Measurements from ENCODE around the gene CDC42EP5.

Gene CDC42EP5

DNA sequence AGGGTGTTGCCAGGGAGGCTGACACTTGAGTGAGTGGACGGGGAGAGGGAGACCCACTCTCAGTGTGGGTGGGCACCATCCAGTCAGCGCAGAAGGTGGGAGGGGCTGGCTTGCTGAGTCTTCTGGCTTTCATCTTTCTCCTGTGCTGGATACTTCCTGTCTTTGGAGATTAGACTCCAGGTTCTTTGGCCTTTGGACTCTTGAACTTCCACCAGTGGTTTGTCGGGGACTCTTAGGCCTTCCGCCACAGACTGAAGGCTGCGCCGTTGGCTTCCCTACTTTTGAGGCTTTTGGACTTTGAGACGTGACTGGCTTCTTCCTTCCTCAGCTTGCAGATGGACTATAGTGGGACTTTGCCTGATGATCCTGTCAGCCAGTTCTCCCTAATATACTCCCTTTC, 28.4 kb downstream of the CDC42EP5 start:
- FAIRE-seq, result no peak

- FAIRE-seq, result no peak
Observed at GRCh38 chr19:54440641-54441040, 32.5 kb downstream of the CDC42EP5 start.

DNA sequence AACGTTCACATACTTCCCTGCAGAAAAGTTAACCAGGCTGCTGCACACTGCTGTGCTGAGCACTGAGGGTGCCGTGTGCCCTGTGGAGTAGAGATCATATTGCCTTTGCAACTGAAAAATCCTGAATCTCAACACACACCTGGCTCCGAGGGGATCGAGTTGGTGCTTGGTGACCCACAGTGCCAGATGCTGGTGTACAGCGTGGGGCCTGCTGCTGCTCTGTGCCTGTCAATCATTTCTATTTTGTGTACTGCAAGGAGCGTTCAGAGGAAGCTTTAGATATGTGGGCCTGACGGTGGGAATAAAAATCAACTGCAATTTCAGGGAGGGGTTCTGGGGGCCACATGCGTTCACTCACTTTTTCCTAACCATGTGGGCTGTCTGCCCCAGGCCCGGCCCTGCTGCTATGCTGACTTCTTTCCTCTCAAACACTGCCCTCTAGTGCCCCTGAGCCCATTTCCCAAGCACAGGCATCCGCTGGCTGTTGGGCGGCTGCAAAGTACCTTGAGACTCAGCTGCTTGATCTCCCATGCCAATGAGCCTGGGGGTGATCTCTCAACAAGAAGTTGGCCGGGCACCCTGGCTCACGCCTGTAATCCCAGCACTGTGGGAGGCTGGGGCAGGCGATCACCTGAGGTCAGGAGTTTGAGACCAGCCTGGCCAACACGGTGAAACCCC, 33.8 kb downstream of the CDC42EP5 start:
- FAIRE-seq, result no peak

DNA sequence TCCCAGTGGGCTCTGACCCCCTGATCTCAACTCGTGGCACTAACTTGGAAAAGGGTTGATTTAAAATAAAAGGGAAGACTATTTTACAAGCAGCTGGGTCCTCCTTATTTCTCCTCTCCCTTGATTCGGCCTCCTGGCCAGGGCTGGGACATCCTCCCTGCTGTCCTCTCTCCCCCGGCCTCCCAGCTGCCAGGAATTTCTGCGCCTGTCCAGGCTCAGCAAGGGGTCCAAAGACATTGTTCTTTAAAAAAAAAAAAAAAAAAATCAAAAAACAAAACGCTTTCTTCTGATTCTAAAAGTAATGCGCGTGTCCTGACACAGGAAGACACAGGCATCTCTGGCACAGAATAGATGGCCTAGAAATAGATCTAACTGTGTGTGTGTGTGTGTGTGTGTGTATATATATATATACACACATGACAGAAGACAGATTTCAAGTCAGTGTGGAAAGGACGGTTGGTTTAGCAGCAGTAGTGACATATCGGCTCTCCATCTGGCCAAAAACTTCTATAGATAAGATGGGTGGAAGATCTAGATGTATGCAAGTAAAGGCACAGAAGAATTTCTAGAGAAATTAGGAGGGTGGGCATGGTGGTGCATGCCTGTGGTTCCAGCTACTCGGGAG, 36.4 kb downstream of the CDC42EP5 start:
- FAIRE-seq, result no peak

- no peak for FAIRE-seq
Observed at GRCh38 chr19:54436031-54436523, 37.0 kb downstream of the CDC42EP5 start.

DNA sequence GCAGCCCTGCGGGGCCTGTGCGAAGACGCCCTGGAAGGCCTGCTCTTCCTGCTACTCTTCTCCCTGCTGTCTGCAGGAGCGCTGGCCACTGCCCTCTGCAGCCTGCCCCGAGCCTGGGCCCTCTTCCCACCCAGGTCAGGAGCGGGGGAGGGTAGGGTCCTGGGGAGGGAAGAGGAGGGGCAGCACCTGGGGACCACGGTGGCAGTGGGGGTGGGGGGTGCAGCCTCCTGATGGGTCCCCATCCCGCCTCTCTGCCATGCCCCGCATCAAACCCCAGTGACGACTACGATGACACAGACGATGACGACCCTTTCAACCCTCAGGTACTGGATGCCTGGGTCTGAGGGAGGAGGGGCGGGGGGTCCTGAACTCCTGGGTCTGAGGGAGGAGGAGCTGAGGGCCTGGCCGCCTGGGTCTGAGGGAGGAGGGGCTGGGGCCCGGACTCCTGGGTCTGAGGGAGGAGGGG, 37.5 kb downstream of the CDC42EP5 start:
- FAIRE-seq, result no peak

DNA sequence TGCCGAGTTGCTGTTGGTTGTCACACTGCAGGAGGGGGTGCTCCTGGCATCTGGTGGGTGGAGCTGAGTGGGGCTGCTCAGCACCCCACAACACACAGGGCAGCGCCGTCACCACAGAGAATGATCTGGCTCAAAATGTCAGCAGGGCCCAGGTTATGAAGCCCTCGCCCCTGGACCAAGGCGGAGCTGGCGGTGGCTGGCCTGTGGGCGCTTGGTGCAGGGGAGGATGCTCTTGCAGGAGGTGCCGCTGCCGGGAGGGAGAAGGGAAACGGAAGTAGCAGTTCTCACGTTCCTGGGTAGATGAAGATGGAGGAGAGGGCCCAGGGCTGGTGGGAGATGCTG, 38.3 kb downstream of the CDC42EP5 start:
- FAIRE-seq, result no peak

GRCh38 chr19:54434112-54434872, 38.8 kb downstream of the CDC42EP5 start:
- no peak for FAIRE-seq

DNA sequence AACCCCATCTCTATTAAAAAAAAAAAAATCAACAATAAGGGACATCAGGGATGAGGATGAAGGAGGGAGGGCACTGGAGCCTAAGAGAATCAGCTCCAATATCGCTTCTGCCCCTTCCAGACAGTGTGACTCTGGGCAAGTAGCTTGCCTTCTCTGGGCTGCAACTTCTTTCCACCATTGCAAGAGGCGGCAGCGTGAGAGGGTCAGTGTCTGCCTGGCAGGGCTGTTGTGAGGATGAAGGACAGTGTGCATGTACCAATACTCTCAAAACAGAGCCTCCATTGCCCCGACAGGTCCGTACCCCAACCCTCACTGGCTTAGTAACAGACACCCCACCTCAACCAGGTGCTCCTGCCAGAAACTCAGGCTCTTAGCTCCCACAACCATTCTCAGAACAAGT, 39.4 kb downstream of the CDC42EP5 start:
- FAIRE-seq, result no peak

DNA sequence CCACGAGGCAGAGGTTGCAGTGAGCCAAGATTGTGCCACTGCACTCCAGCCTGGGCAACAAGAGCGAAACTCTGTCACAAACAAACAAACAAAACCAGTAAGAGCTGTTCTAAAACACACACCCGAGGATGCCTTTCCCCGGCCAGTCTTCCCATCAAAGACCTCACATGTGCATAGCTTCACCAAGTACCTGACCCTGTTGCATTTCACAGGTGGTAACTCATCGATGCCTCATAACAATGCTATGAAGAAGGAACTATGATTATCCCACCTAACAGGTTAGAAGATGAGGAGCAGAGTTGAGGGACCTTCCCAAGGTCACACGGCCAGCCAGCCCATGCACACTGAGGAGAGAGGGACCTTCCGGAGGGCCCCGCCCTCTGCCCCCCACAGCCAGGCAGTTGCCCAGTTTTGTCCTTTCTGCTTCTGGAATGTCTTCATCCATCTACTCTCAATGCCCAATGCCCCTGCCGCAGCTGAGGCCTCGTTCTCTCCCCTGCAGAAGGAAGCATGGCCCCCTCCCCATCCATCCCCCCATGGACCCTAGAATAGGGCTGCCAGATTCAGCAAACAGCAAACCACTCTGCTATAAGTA, 40.9 kb downstream of the CDC42EP5 start:
- FAIRE-seq, result no peak

DNA sequence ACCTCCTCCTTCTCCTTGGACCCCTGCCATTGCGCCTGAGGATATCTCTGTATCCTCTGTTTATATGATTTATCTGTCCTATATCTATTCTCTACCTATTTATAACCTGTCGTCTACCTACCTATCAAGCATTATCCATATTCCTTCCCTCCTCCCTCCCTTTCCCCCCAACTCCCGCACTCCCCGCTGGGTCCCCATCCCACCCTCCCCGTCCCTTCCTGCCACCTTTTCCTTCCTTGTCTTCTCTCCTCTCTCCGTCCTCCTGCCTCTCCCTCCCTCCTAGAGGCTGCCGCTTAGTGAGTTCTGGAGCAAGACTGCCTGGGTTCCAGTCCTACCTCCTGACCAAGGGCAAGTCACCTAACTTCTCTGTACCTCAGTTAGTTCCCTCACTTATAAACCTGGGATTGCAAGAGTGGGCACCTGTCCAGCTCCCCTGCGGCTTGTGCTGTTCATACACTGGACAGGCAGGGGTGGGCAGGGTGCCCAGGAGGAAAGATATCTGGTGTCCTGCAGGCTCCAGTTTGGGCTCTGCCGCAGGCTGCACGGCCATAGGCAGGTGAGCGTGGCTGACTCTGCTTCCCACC, 41.7 kb downstream of the CDC42EP5 start:
- FAIRE-seq, result no peak

DNA sequence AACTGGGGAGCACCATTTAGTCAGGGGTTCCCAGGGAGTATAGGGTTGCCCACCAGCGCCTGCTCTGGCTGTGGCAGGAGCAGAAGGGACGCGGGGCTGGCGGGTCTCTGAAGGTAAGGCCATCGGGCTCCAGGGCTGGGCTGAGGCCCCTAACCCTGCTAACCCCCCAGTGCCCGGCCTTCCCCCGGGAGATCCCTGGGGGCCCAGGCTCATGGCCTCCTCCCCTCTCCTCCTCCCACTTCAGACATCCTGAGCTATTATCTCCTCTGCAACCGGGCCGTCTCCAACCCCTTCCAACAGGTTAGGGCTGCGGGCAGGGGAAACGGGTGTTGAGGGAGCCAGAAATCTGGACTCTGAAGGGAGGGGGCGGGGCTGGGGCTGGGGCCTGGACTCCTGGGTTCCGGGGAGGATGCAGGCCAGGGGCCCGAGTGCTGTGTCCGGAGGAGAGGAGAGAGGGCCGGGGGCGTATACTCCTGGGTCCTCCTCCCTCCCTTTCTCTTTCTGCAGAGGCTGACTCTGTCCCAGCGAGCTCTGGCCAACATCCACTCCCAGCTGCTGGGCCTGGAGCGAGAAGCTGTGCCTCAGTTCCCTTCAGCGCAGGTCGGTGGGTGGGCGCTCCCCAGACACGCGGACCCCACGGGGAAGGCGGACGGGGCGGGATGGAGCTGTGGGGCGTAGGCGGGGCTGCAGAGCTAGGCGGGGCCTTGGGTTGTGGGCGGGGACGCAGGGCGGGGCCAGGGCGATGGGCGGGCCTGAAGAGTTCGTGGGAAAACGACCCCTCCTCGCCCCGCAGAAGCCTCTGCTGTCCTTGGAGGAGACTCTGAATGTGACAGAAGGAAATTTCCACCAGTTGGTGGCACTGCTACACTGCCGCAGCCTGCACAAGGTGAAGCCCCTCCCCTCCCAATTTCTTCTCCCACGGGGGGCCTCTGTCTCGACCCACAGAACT, 42.5 kb downstream of the CDC42EP5 start:
- no peak for FAIRE-seq

DNA sequence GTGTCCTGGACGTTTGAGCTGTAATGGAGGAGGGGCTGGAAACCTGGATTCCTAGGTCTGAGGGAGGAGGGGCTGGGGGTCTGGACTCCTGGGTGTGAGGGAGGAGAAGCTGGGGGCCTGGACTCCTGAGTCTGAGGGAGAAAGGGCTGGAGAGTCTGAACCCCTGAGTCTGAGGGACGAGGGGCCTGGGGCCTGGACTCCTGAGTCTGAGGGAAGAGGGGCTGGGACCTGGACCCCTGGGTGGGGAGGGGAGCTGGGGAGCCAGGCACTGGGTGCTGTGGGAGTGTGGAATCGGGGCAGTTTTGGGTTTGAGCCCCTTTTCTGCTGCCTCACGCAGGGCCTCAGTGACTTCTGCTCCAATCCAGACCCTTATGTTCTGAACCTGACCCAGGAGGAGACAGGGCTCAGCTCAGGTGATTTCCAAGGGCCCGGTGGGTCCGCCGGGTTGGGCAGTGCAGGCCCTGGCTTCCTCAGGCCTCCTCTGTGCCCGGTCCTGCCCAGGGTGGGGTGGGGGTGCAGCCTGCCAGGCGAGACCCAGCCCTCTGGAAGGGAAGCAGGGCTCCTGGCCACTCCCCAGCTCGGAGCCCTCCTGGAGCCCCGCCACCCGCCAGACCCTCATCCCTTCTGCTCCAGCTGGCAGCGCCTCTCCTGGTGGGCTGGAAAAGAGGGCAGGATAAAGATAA, 43.4 kb downstream of the CDC42EP5 start:
- FAIRE-seq, result no peak

GRCh38 chr19:54429176-54429495, 44.0 kb downstream of the CDC42EP5 start:
- no peak for FAIRE-seq

DNA sequence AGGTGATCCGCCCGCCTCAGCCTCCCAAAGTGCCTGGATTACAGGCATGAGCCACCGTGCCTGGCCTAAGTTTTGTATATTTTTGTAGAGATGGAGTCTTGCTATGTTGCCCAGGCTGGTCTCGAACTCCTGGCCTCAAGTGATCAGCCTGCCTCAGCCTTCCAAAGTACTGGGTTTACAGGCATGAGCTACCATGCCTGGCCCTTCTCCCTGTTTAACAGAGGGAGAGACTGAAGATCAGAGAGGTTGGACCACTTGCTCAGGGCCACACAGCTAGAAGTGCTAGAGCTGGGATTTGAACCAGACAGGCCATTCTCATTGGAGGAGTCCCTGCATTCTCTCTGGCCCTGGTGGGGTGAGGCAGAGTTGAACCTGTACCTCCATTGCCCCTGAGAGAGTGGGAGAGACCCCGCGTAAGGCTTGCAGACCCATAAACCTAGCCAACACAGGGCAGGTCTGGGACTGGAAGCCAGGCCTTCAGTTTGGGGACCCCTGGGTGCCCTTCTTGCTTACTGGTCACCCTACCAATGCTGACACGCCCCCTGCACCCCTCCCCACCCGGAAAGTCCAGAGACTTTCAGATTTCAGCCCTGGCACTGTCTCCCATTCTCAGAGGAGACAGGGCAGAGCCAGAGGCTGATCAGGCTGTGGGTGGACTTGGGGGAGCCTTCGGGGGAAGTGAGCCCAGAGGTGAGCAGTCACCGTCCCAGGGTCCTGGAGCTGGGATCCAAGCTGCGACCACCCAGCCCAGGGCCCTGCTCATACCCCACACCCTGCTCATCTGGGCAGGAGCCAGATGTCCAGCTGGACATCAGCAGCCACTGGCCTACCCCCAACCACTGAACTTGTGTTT, 44.5 kb downstream of the CDC42EP5 start:
- no peak for FAIRE-seq

DNA sequence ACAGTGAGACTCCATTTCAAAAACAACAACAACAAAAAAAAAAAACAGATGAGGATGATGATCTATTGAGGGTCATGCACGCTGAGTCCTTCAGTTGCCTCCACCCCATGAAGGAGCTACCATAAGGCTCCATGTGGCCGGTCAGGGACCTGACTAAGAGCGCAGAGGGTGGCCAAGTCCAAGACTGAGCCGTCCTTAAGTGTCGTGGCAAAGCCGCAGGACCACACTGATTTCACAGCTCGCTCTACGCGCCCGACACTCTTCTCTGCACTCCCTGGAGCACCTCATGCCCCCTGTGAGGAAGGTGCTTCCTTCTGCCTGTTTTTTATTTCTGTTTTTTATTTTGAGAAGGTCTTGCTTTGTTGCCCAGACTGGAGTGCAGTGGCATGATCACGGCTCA, 45.5 kb downstream of the CDC42EP5 start:
- FAIRE-seq, result no peak

DNA sequence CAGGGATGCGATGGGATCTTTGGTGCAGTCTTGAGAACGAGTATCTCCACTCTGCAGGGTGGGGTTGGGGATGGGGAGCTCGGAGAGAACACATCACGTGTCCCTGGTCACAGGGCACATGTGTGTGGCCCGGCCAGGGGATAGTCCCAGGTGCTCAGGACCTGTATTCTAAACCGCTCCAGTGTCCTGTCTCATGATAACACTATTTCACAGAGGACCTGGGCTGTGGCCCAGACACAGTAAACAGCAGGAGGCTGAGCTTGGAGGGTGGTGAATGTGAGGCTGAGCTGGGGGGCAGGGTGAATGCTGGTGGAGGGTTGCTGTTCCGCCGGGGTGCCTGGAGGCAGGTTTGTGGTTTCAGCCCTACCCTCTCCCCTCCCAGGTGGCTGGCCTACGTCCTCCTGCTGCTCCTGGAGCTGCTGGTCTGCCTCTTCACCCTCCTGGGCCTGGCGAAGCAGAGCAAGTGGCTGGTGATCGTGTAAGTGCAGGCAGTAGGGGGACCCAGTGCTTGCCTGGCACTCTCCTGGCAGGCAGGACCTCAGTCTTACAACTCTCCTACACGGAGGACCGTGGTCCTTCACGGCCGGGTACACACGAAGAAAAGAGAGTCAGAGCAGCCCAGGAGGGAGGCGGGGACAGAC, 46.7 kb downstream of the CDC42EP5 start:
- FAIRE-seq, result no peak

DNA sequence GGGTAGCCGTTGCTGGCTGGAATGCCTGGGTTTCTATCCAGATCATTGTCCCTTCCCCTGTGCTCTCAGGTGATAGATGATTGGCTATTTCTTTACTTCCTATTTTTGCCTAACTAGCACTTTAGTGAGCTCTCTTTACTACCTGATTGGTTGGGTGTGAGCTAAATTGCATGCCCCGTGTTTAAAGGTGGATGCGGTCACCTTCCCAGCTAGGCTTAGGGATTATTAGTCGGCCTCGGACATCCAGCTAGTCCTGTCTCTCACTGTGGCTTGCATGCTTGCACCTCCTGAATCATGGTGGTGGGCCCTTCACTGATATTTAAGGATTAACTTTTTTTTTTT, 47.7 kb downstream of the CDC42EP5 start:
- FAIRE-seq, result no peak

- no peak for FAIRE-seq
Observed at GRCh38 chr19:54424660-54425381, 48.3 kb downstream of the CDC42EP5 start.

Data from A204.1 (cell line).